Activated CD4-positive, alpha-beta T cell treated with anti-CD3 and anti-CD28 coated beads, Interleukin-2, Interleukin-4, amounts not matched to agents 100 ng/mL and 50 ng/mL, durations not matched to agents 16 hours and 8 hours (primary cell): ENCODE results near the gene PARP15.
A peak's percentile ranks its signal among the peaks of the same experiment; 100 is the strongest.
"Not testable (repeated sequence)": the region's sequence is repeated elsewhere in the genome, so short reads cannot be mapped to it uniquely, and the experiment has no call there.

Experiments used
- DNase-seq: peaks from one replicate; pipeline ENCODE4 v3.0.0-alpha.2; 2020; ENCODE audit warnings: low spot score

PARP15 gene

DNA sequence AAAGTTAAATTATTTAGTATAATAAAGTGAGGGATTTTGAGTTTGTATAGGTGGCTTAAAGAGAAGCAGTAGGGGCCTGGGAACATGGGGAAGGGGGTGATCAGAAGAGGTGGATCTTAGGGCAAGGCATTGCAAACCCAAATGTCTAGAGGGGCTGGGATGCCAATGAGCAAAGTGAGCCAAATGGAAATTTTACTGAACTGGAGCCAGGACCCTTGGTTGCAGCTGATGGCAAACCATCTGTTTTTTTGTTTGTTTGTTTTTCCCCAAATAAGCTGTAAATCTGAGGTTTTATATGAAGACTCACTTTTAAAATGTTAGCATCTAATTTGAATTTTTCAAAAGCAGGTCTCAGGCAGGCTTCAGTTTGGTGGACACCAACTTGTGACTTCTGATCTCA, 88.4 kb downstream of the PARP15 start:
- DNase-seq: no peak

DNA sequence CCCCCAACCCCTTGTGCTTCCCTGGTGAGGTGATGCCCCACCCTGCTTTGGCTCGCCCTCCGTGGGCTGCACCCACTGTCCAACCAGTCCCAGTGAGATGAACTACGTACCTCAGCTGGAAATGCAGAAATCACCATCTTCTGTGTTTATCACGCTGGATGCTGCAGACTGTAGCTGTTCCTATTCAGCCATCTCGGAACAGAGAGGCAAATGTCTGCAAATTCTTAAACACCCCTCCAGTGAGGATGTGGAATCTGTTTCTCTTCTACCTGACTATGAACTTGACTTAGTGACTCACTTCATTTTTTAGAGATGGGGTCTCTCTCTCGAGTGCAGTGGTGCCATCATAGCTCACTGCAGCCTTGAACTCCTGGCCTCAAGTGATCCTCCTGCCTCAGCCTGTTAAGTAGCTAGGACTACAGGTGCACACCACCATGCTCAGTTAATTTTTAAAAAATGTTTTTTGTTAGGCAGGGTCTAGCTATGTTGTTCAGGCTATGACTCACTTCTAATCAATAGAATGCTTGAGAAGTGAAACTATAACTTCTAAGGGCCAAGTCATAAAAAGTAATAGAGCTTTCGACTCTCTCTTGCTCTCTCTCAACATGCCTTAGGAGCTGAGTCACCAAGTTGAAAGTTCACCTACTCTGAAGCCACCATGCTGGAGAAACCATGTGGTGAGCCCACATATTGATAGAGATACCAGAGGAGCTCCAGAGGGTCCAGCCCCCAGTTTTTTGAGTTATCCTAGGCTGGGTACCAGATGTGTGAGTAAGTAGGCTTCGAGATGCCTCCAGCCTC, 91.7 kb downstream of the PARP15 start:
- DNase-seq: peak; percentile 71

DNA sequence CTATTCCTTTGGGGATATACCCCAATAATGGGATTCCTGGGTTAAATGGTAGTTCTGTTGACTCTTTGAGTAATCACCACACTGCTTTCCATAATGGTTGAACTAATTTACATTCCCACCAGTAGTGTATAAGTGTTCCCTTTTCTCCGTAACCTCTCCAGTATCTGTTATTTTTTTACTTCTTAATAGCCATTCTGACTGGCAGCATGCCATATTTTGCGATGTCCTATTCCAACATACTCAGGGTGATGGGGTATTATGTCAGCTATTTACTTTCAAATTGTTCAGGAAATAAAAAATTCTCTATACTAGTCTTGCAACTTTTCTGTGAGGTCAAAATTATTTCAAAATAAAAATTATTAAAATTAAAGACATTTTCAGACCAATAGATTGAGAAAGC, 94.1 kb downstream of the PARP15 start:
- no peak for DNase-seq

DNA sequence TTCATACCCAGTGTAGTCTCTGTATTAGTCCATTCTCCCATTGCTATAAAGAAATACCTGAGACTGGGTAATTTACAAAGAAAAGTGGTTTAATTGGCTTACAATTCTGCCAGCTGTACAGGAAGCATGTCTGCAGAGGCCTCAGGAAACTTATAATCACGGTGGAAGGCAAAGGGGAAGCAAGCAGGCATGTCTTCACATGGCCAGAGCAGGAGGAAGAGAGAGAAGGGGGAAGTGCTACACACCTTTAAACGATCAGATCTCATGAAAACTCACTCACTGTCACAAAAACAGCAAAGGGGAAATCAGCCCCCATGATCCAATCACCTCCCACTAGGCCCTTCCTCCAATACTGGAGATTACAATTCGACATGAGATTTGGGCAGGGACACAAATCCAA, 96.9 kb downstream of the PARP15 start:
- DNase-seq: no peak

DNA sequence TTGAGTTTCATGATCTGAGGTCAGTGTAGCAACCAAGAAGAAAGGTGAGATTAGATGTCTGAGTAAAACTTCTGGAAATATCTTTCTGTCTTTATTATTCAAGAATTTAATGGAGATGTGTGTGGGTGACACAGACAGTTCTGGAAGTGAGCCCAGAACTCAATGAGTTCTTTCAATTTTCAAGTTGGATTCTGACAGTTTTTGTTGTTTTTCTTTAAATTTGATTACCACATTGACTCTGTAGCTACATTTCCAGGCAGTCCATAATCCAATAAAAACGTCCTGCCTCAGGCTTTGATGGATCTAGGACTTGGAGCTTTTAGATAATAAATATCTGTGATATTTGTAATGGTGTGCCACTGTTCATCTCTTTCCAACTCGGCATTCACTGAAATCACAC, 99.3 kb downstream of the PARP15 start:
- DNase-seq: no peak

DNA sequence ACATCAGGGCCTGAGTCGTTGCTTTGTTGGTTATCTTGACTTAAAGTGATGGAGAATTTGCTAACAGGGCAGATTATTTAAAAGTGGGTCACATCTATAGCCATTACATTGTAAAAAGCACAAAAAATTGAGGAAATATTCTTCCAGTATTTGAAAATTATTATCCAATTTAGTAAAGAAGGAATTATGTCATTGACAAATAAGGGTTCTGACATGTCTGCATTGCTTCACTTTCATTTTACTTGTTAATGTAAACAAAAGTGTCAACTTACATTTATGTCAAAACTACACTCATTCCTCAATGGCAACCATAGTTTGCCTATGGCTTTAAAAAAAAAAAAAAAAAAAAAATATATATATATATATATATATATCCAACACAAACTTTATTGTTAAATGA, 99.8 kb downstream of the PARP15 start:
- no peak for DNase-seq

DNA sequence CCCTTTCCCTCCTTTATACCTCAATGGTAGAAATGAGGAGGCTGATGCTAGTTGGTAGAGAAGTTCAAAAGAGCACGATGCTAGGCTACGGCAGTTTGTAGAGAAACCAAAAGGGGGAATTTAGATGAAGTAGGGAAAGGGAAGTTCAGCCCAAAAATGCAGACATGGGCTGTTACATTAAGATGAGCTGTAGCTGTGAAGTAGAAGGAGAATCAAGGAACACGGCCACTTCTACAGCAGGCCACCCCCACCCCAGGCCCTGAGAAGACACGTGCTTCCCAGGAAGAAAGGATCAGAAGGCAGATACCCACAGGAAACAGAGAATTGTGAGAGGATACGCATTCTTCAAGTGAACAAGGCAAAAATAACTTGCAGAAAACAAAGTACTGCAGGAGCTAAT, 101.1 kb downstream of the PARP15 start:
- no peak for DNase-seq

DNA sequence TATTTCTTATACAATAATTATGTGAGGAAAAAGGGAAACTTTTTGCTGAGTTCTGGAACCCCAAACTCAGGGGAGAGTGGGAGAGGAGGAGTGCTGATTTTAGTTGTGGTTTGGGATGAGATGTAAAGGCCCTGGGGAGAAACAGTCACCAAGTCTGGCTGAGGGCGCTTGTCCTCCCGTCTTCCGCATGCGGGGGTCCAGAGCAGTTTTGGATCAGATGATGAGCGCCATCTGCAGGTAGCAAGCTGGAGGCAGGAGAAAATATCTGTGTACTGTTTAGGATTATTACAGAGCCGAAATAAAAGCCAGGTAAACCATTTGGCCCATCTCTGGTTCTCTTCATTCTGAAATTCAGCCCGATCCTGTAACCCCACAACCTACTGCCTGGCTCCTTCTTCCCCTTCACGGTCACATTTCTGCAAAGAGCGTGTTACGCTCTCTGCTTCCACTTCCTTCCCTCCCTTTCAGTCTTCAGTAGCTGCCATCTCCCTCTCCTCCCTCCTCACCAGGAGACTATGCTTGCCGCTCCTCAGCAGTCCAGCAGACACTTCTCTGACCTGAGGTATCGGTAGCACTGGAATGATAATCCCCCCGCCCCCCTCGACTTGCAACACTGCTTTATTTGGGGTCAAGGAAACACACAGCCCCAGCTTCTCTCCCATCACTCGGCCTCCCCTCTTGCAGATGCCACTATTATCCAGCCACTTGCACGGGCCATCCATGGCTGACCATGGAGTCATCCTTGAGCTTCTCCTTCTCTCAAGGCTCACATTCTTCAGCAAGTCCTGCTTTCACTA, 101.8 kb downstream of the PARP15 start:
- peak; percentile 86 for DNase-seq

DNA sequence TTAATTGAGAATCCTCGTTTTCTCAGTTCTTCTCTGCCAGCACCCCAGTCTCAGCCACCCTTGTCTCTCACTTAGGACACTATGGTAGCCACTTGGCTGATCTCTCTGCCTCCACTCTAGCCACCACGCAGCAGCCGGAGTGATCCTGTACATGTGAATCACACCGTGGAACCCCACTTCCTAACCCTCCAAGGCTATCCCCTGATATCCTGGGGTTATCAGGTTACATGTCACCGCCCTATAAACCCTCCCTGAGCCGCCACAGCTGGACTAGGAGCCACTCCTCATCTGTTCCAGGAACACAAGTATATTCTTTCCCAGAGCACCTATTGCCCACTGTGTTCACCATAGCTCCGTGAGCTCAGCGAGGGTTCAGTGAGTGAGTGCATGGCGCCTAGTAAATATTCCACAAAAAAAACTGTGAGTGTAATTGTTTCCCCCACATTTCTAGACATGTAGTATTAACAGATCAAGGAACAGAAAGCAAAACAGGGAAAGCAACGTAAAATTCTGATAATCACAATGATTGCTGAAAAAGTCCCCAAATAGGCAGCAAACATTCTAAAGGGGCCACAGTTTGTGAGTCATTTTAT, 102.5 kb downstream of the PARP15 start:
- DNase-seq: peak; percentile 17

DNA sequence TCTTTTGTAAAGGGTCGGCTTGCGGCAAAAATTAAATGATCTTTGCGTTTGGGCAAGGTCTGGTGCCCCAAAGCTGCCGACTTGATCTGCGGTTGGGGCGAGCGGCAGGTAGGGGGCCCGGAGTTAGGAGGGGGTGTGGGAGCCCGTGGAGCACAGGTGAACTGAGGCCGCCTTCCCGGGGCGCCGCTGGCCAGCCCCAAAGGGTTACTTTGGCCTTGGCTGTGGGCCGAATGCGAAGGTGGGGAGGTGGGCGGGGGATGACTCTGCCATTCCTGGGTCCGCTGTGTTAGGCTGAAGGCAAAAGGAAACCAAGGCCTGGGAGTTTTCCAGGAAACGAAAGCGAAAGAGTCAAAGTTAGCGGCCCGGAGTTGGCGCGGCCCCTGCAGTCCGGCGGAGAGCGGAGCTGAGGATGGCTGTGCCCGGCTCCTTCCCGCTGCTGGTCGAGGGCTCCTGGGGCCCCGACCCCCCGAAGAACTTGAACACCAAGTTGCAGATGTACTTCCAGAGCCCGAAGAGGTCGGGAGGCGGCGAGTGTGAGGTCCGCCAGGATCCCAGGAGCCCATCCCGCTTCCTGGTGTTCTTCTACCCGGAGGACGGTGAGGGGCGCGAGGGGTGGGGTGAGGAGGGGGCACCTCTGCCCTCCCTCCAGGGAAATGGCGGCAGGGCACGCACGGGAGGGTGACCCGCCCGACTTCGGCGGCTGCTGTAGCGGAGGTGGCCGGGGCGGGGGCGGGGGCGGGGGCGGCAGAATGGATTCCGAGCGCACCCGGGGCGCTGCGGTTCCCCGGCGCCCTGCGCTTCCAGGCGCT, 103.2 kb downstream of the PARP15 start, which contains the start of gene PARP14:
TSS of gene PARP14 (plus strand) at position 365 of the 809 bp plus-strand sequence. CDS start at position 410, 45 bp downstream.
- DNase-seq: peak; percentile 73

DNA sequence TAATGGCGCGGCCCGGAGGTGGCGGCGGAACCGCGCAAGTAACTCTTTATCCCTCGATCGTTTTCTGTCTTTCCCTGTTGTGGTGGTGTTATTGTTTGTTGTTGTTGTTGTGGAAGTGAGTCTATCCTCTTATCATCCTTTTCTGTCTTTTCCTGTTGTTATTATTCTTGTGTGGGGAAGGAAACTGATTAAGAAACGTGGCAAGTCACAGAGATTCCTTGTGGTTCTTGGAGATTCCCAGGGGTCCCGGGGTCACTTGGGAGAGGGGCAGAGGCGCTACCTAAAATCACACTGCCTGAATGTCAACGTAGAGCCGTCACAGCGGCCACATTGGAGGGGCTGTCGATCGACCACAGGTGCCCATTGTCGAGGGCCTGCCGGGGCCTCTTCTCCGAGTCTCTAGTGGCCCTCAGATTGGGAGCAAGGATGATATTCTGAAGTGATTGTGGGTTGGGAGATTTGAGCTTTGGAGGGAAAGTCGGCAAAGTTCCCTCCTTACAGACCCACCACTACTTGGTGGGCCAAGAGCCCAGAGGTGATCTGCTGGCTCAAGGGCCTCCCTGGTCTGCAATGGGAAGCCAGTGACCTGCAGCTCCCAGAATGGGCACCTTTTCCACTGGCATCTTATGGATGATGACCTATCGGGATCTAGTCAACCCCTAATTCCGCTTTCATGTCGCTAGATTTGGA, 104.0 kb downstream of the PARP15 start:
- no peak for DNase-seq

DNA sequence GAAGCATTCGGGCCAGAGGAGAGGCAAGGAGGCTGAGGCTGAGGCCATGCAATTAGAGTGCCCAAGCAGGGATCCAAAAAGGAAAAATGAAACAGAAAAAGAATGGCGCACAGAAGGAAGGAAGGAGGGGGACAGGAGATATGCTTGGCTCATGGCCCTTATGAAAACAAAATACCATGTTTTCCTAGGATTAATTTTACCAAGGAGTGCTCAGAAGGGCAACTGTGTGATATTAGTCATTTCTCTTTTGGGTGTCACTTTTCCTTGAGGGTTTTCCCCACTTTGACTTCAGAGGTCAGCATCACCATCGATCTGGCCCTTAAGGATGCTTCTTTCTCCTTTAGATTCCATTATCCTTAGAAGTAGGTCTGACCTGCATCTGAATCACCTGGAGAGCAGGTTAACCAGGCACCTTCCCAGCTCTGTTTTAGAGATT, 104.5 kb downstream of the PARP15 start:
- no peak for DNase-seq

DNA sequence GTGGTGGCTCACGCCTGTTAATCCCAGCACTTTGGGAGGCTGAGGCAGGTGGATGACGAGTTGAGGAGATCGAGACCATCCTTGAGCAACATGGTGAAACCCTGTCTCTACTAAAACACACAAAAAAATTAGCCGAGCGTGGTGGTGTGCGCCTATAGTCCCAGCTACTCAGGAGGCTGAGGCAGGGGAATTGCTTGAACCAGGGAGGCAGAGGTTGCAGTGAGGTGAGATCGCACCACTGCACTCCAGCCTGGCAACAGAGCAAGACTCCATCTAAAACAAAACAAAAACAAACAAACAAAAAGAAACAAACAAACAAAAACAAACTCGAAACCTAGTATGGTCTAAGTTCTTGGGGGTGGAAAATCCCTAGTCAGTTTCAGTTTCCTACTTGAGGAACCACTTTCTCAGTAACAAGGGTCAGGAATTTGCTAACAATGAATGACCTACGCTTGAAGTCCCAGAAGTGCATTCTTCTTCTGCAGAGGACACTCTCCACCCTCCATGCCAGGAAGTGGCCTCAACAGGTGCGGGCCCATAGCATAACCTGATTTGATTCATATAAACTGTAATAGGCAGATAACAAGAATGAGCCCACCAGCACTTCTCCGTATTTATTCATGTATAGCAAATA, 105.4 kb downstream of the PARP15 start:
- not testable (repeated sequence) for DNase-seq

DNA sequence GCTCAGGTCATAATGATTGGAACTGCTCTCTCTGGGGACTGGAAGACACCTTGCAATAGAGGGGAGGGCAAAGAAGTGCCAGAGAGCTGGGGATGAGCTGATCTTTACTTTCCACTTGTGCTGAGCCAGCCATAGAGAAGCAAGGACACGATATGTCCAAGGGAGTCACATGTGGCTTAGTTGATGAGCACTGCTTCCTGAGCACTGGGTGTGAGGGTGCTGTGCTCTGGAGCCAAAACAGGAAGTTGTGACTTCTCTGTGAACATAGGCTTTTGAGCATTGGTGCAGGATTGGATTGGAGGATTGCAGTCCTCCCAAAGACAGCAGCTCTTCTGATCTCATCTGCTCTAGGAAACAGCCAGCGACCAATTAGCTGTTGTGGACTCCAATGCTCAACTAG, 109.8 kb downstream of the PARP15 start:
- no peak for DNase-seq
